HCT116 (cell line): ENCODE results near the gene TMCO6.

ENCODE experiments used
- EZH2 ChIP-seq: fragments of 200-600 bp; sonication (generic); IDR thresholded peaks from 2 replicates; pipeline ENCODE4 v1.6.1; 2017; ENCODE audit warnings: antibody characterized with exemption, mixed run types
- EZH2phosphoT487 ChIP-seq: fragments of 200-600 bp; IDR thresholded peaks from 2 replicates; pipeline ENCODE4 v1.6.1; 2018; ENCODE audit warnings: antibody characterized with exemption, borderline replicate concordance
- JUND ChIP-seq: IDR thresholded peaks from 2 replicates; pipeline ENCODE4 v1.6.1; 2012
- POLR2A ChIP-seq: IDR thresholded peaks from 2 replicates; pipeline ENCODE4 v1.7.0; 2011; ENCODE audit warnings: borderline replicate concordance; ENCODE audit not compliant: insufficient read depth, insufficient read length; ENCODE audit errors: extremely low read depth
- SIN3A ChIP-seq: IDR thresholded peaks from 2 replicates; pipeline ENCODE4 v1.6.1; 2012; ENCODE audit warnings: low read depth
- TF ChIP-seq, protein P1 (sequence below), 3 experiments: fragments of 200-600 bp in 1 of 3; sonication (generic) in 1 of 3; IDR thresholded peaks in 2 of 3; conservative IDR thresholded peaks in 1 of 3; 2 replicates each; pipeline ENCODE4 v1.5.1; 2012 to 2017; ENCODE audit warnings: low read depth in 2 of 3, low read length in 2 of 3, antibody characterized with exemption in 1 of 3, borderline replicate concordance in 1 of 3, control low read depth in 1 of 3, mild to moderate bottlenecking in 1 of 3, mixed read lengths in 1 of 3, mixed run types in 1 of 3, moderate library complexity in 1 of 3; ENCODE audit not compliant: insufficient read depth in 1 of 3
- TF ChIP-seq, protein P2 (sequence below): IDR thresholded peaks from 2 replicates; pipeline ENCODE4 v1.6.1; 2012
- TF ChIP-seq, protein P3 (sequence below): IDR thresholded peaks from 2 replicates; pipeline ENCODE4 v1.6.1; 2012; ENCODE audit warnings: low read depth

DNA sequence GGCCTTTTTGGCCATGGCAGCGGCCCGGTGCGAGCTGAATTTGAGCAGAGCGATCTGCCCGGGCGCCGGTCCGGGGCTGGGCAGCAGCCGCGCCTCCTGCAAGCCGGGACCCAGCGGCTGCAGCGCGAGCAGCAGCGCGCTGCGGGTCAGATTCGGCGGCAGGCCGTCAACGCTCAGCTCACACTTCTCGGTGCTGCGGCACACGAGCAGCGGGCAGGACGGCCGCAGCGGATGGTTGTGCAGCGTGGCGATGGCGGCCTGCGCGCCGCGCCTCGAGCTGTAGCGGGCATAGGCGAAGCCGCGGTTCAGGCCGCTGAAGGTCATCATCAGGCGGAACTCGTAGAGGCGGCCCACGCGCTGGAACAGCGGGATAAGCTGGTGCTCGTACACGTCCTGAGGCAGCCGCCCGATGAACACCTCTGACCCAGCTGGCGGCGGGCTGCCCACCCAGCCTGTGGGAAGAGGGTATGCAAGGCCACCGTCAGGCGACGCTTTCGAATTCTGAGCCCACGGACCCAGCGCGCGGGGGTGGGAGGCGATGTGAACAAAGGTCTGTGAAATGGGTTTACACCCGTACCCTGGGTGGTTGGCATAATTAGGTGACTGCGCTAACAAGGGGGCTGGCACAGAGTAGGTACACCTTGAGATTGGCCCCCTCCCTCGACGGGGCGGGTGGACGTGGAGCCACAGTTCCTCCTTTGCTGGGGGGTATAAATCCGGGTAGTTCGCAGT is 33.4 kb downstream of the TMCO6 start:
- TF ChIP-seq SIN3A, result no peak
- no peak for TF ChIP-seq EZH2phosphoT487
- TF ChIP-seq, protein P1, sequence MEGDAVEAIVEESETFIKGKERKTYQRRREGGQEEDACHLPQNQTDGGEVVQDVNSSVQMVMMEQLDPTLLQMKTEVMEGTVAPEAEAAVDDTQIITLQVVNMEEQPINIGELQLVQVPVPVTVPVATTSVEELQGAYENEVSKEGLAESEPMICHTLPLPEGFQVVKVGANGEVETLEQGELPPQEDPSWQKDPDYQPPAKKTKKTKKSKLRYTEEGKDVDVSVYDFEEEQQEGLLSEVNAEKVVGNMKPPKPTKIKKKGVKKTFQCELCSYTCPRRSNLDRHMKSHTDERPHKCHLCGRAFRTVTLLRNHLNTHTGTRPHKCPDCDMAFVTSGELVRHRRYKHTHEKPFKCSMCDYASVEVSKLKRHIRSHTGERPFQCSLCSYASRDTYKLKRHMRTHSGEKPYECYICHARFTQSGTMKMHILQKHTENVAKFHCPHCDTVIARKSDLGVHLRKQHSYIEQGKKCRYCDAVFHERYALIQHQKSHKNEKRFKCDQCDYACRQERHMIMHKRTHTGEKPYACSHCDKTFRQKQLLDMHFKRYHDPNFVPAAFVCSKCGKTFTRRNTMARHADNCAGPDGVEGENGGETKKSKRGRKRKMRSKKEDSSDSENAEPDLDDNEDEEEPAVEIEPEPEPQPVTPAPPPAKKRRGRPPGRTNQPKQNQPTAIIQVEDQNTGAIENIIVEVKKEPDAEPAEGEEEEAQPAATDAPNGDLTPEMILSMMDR (IDR thresholded peaks at IDR 0.05 in 2 of 3, conservative IDR thresholded peaks at IDR 0.05 in 1 of 3; ENCODE audit: borderline replicate concordance in 1 of 3, insufficient read depth in 1 of 3, low read depth in 2 of 3, low read length in 2 of 3), result no peak
- no peak for TF ChIP-seq EZH2
- TF ChIP-seq, protein P2, sequence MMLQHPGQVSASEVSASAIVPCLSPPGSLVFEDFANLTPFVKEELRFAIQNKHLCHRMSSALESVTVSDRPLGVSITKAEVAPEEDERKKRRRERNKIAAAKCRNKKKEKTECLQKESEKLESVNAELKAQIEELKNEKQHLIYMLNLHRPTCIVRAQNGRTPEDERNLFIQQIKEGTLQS, result no peak
- TF ChIP-seq POLR2A, result no peak
- TF ChIP-seq, protein P3, sequence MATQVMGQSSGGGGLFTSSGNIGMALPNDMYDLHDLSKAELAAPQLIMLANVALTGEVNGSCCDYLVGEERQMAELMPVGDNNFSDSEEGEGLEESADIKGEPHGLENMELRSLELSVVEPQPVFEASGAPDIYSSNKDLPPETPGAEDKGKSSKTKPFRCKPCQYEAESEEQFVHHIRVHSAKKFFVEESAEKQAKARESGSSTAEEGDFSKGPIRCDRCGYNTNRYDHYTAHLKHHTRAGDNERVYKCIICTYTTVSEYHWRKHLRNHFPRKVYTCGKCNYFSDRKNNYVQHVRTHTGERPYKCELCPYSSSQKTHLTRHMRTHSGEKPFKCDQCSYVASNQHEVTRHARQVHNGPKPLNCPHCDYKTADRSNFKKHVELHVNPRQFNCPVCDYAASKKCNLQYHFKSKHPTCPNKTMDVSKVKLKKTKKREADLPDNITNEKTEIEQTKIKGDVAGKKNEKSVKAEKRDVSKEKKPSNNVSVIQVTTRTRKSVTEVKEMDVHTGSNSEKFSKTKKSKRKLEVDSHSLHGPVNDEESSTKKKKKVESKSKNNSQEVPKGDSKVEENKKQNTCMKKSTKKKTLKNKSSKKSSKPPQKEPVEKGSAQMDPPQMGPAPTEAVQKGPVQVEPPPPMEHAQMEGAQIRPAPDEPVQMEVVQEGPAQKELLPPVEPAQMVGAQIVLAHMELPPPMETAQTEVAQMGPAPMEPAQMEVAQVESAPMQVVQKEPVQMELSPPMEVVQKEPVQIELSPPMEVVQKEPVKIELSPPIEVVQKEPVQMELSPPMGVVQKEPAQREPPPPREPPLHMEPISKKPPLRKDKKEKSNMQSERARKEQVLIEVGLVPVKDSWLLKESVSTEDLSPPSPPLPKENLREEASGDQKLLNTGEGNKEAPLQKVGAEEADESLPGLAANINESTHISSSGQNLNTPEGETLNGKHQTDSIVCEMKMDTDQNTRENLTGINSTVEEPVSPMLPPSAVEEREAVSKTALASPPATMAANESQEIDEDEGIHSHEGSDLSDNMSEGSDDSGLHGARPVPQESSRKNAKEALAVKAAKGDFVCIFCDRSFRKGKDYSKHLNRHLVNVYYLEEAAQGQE, result no peak
- TF ChIP-seq JUND, result no peak
